Gastrocnemius medialis (tissue), 4 donors: ENCODE results near the gene LRP1-AS.

Experiments
- POLR2A ChIP-seq, 2 donors: fragments of 450-650 bp; IDR thresholded peaks; one replicate each; pipeline ENCODE4 v1.6.1; 2017; ENCODE audit warnings: antibody characterized with exemption in 2 of 2, mild to moderate bottlenecking in 2 of 2, moderate library complexity in 2 of 2
- TF ChIP-seq, protein P1 (sequence below), 5 experiments: fragments of 450-650 bp in 3 of 5; fragments of 200-600 bp in 2 of 5; sonication (generic) in 2 of 5; IDR thresholded peaks in 4 of 5; conservative IDR thresholded peaks in 1 of 5; 1 replicate in 4 of 5; 2 replicates in 1 of 5; pipeline ENCODE4 v1.5.1; 2016 to 2019; ENCODE audit warnings: antibody characterized with exemption in 5 of 5, mild to moderate bottlenecking in 3 of 5, moderate library complexity in 3 of 5

DNA sequence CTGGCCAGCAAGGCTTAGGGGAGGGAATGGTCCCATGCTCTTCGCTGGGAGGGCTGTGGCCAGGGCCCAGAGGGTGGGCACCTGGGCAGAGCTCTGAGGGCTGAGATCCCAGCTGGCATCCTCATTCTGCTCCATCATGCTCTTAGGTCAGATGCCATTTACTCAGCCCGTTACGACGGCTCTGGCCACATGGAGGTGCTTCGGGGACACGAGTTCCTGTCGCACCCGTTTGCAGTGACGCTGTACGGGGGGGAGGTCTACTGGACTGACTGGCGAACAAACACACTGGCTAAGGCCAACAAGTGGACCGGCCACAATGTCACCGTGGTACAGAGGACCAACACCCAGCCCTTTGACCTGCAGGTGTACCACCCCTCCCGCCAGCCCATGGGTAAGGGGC is 30.8 kb upstream of the LRP1-AS start:
- TF ChIP-seq, protein P1, sequence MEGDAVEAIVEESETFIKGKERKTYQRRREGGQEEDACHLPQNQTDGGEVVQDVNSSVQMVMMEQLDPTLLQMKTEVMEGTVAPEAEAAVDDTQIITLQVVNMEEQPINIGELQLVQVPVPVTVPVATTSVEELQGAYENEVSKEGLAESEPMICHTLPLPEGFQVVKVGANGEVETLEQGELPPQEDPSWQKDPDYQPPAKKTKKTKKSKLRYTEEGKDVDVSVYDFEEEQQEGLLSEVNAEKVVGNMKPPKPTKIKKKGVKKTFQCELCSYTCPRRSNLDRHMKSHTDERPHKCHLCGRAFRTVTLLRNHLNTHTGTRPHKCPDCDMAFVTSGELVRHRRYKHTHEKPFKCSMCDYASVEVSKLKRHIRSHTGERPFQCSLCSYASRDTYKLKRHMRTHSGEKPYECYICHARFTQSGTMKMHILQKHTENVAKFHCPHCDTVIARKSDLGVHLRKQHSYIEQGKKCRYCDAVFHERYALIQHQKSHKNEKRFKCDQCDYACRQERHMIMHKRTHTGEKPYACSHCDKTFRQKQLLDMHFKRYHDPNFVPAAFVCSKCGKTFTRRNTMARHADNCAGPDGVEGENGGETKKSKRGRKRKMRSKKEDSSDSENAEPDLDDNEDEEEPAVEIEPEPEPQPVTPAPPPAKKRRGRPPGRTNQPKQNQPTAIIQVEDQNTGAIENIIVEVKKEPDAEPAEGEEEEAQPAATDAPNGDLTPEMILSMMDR (IDR thresholded peaks at IDR 0.05 in 4 of 5, conservative IDR thresholded peaks at IDR 0.05 in 1 of 5), result no peak
- TF ChIP-seq POLR2A (IDR thresholded peaks at IDR 0.05), result no peak
